DMS153 treated with DMSO at 0.1 percent for 48 hours (cell line): ENCODE measurements around the gene KRT76.

Source experiments
- DNase-seq: peaks from one replicate; lab custom pipeline; 2025; ENCODE audit not compliant: unreplicated experiment; lab: John Stamatoyannopoulos, UW

The KRT76 gene

DNA sequence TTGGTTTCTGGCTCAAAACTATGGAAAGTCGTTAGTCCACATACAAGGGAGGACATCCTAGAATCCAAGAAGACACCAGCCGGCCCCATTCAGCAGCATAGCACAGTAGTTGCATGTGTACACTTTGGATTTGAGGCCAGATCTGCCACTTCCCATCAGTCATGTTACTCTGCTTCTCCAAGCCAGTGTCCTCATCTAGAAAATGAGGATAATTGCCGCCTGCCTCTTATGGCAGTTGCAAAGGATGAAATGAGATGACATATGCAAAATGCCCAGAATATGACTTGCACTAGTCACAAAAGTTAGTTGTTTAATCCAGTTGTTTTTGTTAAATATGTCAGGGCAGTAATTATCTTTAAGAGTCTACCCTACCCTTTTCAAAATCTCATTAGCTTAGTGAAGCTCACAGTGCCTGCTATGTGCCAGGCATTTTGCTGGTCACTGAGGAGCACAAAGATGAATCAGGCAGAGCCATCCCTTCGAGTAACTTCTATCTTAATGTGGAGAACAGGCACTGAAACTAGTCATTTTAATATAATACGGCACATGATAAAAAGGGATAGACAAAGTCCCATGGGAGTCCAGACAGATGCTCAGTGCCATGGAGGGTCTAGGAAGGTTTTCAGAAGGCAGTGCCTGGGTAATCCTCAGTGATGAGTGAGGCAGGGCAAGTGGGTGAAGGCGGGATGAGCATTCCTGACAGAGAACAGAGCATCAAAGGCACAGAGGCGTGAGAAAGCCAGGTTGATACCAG lies 6.6 kb upstream of the KRT76 start:
- no peak for DNase-seq

DNA sequence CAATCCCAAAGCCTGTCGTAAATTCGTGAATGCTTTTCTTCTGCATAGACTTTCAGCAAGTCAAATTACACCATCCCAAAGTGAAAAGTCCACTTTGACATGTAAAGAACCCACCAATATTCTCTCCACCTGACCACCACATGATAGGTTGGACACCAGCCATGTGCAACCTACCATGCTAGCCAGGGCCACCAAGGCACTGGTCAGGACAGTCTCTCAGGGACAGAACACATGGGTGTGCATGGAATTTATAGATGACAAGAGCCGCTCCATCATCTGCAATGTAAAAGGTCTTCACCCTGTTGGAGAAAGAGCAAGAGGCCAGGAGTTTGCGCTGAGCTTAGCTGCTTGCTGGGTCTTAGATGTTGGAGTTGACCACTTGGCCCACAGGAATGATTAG lies 5.4 kb upstream of the KRT76 start:
- DNase-seq, result no peak

DNA sequence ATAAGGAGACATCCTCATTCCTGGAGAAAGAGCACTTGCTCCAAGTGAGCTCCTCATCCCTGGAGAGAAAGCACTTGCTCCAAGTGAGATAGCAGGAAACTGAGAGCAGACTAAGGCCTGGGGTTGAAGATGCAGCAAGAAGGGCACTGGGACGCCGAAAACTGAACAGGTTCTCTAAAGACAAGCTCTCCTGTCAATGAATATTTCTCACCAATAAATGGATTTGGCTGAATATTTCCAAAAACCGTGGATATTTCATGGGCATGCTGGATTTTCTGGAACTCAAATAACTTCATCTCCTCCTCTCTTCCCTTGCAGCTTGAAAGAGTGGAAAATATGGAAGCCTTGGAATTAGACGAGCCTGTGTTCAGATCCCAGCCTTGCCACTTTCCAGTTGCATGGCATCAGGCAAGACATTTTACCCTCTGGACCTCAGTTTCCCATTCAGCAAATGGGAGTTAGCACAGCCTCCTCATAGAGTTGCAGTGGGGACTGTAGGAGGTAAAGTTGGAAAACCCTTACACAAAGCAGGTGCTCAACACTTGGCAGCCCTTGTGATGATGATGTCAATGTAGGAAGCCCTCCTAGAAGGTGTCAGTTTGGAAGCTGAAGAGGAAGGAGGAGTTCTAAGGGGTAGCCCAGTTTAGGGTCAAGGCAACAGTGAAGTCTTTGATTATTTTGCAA lies 4.4 kb upstream of the KRT76 start:
- no peak for DNase-seq

GRCh38 chr12:52779914-52780313 lies 2.8 kb upstream of the KRT76 start:
- no peak for DNase-seq

GRCh38 chr12:52778833-52779232 lies 1.7 kb upstream of the KRT76 start:
- DNase-seq, result no peak

- DNase-seq, result no peak
Observed at GRCh38 chr12:52777566-52777965, 421 bp upstream of the KRT76 start.

- DNase-seq, result no peak
Observed at GRCh38 chr12:52776435-52776834, 710 bp downstream of the KRT76 start.

DNA sequence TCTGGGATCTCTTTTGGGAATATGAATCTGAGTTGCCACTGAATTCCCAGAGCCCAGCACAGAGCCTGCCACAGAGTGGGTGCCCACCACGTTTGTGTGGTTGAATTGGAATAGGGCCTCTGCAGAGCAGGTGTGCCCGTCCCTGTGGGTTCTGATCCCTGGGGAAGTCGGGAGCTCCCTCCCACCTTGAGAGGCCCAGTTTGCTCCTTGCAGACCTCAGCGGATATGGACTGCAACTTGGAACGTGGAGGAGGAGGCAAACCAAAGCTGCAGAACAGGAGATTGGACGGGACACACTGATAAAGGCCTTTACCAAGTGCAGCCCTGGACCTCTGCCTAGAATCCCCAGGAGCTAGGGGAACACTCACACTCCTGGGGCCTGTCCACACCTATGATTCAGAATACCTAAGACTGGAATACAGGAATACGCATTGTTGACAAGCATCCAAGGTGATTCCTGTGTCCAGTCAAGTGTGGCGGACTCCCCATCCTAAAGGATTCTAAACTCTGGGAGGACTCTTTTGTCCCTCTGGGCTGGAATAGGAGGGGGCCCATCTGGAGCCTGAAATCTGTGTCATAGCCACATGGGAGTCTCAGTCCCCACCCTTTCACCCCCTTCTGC lies 2.4 kb downstream of the KRT76 start:
- DNase-seq, result no peak

GRCh38 chr12:52772772-52773171 lies 4.4 kb downstream of the KRT76 start:
- DNase-seq, result no peak

DNA sequence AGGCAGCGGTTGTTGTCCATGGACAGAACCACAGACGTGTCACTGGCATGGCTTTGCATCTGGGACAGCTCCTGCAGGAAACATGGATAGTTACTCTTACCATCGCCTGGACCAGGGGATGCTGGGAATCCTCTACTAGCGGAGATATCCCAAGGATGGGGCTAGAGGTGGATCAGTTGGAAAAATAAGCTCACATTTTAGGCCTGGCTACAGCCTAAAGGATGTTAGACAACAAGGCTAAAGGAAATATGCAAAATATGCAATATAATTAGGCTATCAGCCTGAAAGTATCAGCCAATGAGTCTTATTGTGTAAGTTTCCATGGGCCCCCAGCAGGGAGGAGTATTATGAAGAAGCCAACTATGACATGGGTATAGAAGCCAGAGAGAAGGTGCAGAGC lies 5.0 kb downstream of the KRT76 start:
- no peak for DNase-seq

GRCh38 chr12:52771505-52771904 lies 5.6 kb downstream of the KRT76 start:
- DNase-seq, result no peak

DNA sequence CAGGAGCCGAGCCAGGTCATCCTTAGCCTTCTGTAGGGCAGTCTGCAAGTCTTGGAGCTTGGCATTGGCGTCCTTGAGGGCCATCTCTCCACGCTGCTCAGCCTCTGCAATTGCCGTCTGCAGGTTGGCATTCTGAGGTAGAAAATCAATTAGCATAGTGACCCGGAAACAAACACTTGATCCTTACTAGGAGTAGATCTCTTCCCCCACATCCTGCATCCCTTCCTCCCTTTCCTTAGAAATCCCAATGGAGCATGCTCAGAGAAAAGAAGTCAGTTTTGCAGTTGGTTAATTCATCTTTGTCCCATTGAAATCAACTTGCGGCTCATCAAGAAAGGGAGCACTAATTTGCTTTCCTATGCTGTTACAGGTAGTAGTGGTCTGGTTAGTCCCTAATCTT lies 6.1 kb downstream of the KRT76 start:
- no peak for DNase-seq

DNA sequence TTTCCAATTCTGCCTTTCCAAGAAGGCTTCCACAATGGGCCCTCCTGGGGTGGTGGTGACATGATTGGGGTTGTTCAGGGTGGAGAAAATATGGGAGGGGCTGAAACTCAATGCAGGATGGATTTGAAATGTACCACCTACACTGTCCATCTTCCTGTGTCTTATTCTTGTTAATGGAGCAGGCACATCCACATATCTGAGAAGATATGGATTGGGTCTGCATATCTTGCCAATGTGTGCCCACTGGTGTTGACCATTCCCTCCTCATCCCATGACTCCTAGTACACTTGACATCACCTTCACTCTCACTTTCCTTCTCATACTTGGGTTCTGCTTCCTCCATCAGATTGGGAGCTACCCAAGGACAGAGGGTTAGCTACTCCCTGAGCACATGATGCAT lies 7.2 kb downstream of the KRT76 start:
- no peak for DNase-seq

DNA sequence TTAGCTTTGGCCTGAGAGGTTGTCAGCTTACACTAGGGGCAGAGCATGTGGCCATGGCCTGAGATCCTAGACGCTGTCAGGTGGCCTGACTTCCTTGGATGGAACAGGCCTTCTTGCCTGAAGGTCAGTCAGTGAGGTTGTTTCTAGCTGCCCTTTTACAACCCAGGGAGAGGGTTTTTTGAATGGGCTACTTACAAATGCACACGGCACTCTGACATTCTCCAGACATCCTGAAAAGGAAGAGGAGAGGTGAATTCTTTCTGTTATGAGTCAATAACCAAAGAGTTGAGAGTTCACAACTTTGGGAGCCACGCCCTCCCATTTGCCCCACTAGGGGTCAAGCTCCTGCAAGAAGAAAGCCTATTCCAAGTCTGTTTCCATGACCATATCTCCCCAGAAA lies 7.8 kb downstream of the KRT76 start:
- no peak for DNase-seq

DNA sequence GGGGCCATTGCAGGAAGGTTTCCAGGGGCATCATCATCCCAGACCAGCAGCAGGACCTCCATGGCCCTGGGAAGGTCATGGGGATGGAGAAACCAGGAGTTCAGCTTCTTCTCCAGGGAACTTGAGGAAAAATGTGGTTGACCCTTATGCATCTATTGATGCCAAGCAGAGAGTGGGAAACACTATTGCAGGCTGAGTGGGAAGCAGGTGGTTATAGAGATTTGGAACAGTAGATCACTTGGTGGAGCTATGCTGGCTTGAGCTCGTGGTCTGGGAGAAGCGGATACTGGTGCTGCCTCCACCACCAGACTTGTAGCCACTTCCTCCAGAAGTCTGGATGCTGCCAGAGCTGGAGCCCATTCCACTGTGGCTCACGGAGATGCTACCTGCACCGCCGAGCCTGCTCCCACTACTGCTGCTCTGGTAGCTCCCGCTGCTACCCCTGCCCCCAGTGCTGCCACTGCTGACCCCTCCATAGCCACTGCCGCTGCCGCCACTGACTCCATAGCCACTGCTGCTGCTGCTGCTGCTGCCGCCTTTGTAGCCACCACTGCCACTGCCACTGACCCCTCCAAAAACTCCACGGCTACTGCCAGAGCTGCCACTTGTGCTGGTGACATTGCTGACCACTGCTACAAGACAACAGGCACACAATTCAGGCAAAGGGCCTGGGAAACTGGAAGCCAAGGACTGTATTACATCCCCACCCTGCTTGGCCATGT lies 8.5 kb downstream of the KRT76 start:
- no peak for DNase-seq

GRCh38 chr12:52767427-52767826 lies 9.7 kb downstream of the KRT76 start:
- DNase-seq, result no peak

DNA sequence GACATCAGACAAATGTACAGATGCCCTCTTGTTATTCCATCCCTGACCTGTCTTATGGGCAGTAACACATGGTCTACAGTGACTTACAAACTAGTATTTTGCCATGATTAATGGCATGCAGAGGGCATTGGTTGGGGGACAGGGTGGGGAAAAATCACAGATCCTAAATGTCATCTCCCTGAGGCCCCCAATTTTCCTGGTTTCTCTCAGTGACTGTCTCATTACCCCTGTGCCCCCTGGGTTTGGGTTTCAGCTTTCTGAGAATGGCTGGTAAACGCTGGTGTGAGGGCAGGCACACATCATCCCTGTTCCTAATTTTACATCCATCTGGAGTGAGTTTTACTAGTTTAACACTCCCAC lies 10.1 kb downstream of the KRT76 start:
- DNase-seq, result no peak

DNA sequence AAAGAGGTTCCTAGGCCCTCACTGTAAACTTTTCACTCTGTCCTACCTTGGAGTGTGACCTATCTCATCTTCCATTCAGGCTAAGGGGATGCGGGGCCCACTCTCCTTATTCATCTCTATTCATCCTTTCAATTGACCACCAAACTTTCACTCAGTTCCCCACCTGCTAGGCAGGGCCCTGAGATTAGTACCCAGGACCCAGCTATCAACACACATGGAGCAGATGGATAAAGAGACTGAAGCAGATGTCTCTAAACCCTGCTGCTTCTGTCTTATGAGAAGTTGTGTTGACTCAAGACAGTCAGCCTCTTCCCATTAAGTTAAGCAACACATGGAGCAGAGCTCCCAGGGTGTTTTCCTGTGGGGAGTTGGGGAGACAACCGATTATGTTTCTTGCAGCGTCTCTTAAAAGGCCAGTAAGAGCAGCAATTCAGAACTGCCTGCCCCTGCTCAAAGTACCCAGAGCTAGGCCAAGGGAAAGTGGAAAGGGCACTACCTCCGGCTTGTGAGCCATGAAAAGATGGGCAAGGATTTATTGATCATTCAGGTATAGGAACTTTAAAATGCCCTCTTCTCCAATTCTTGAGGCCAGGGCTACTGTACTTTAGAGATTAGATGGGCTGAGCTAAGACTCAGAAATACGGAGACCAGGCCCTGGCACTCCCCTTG lies 10.7 kb downstream of the KRT76 start:
- no peak for DNase-seq

- DNase-seq, result no peak
Observed at GRCh38 chr12:52765702-52766101, 11.4 kb downstream of the KRT76 start.

DNA sequence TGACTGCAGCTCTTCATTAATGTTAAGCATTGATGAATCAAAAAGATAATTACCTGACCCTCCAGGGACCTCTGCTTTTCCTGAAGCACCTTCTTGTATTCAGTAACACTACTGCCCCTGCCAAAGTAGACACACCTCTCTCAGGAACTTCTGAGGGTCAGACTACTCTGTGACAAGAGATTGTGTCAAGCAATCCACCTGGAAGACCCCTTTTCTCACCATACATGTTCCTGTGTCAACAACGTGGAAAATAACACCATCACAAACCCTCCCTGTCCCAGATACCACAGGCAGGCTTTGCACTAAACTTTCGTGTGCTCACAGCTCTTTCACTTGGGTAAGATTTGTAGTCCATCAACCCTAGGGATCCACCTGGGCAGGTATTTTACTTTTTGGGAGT lies 13.2 kb downstream of the KRT76 start:
- DNase-seq, result no peak

DNA sequence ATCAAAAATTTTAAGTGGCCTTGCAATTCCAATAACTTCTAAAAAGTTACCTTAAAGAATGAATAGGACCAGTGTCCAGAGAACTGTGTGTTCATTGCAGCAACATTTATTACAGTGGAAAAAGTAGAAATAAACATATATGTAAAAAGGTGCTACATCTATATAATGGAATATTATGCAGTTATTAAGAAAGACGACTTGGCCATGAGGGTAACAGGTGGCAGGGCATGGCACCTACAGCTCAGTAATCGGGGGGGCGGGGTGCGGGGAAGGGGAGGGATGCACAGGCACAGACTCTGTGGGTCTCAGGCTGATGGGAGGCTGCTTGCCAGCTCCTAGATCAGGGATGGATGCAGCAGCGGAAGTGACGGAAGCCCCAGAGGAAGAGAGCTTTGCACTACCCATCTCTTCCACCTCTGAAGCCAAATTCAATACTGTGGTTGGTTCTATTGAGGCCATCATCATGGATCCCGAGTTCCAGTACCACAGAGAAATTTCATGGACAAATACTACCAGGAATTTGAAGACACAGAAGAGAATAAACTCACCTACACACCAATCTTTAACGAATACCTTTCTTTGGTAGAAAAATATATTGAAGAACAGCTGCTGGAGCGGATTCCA lies 14.0 kb downstream of the KRT76 start:
- no peak for DNase-seq
